WTC11 (cell line): ENCODE data around the gene EHF. TPM values are rescaled to one million over a fixed set of nuclear protein-coding genes. Genes with fewer than 3 reads are reported as not detected.

Source experiments
- ATAC-seq: fragments of 200-7000 bp; cut with Tn5 transposase; 2 replicates; pipeline ENCODE4 v1.10.0; 2021; ENCODE audit warnings: mild to moderate bottlenecking, moderate library complexity
- CTCF ChIA-PET: fragments of 300-600 bp; sonication (Branson Sonifier 250); formaldehyde crosslinking; loops from one replicate; lab custom pipeline; 2021; ENCODE audit warnings: antibody characterized with exemption; lab: Charles Lee
- POLR2A ChIA-PET: fragments of 350-600 bp; sonication (Branson Sonifier 250); formaldehyde crosslinking; loops from one replicate; lab custom pipeline; 2021; ENCODE audit warnings: antibody characterized with exemption; lab: Charles Lee
- DNase-seq: peaks from one replicate; pipeline ENCODE4 v3.0.0; 2021; ENCODE audit warnings: low spot score
- H3K27ac Mint-ChIP-seq: 2 replicates; pipeline ENCODE4 v1.8.0; 2021; ENCODE audit warnings: mixed read lengths
- H3K27me3 Mint-ChIP-seq: 2 replicates; pipeline ENCODE4 v1.8.0; 2021; ENCODE audit warnings: low read depth, mild to moderate bottlenecking, moderate library complexity, mixed read lengths
- H3K36me3 Mint-ChIP-seq: 2 replicates; pipeline ENCODE4 v1.8.0; 2021; ENCODE audit warnings: mixed read lengths
- H3K4me1 Mint-ChIP-seq: 2 replicates; pipeline ENCODE4 v1.8.0; 2022; ENCODE audit warnings: mixed read lengths
- H3K4me3 Mint-ChIP-seq: 2 replicates; pipeline ENCODE4 v1.8.0; 2021; ENCODE audit warnings: mild to moderate bottlenecking, moderate library complexity, mixed read lengths
- H3K9me3 Mint-ChIP-seq: 2 replicates; pipeline ENCODE4 v1.8.0; 2021; ENCODE audit warnings: mixed read lengths
- CREB1 ChIP-seq: sonication (generic); formaldehyde crosslinking; IDR thresholded peaks from 2 replicates; pipeline ENCODE4 v1.8.0; 2023; ENCODE audit warnings: mild to moderate bottlenecking, missing genetic modification reagents
- ELF4 ChIP-seq: sonication (generic); formaldehyde crosslinking; IDR thresholded peaks from 2 replicates; pipeline ENCODE4 v1.8.1; 2022; ENCODE audit warnings: low read depth, mild to moderate bottlenecking, moderate library complexity, missing genetic modification reagents
- ETV6 ChIP-seq: sonication (generic); formaldehyde crosslinking; IDR thresholded peaks from 2 replicates; pipeline ENCODE4 v1.8.1; 2022; ENCODE audit warnings: mild to moderate bottlenecking, missing genetic modification reagents
- JUN ChIP-seq: sonication (generic); formaldehyde crosslinking; IDR thresholded peaks from 2 replicates; pipeline ENCODE4 v1.8.0; 2023; ENCODE audit warnings: mild to moderate bottlenecking, missing genetic modification reagents
- MXD4 ChIP-seq: fragments of 250-450 bp; sonication (Bioruptor Pico); IDR thresholded peaks from 2 replicates; pipeline ENCODE4 v1.8.0; 2021; ENCODE audit warnings: mild to moderate bottlenecking, moderate library complexity, borderline replicate concordance
- MYBL2 ChIP-seq: sonication (generic); formaldehyde crosslinking; IDR thresholded peaks from 2 replicates; pipeline ENCODE4 v1.8.1; 2023; ENCODE audit warnings: mild to moderate bottlenecking, moderate library complexity, missing genetic modification reagents
- NR2C2 ChIP-seq: sonication (generic); formaldehyde crosslinking; IDR thresholded peaks from 2 replicates; pipeline ENCODE4 v1.8.0; 2022; ENCODE audit warnings: mild to moderate bottlenecking, missing genetic modification reagents
- RELA ChIP-seq: sonication (generic); formaldehyde crosslinking; IDR thresholded peaks from 2 replicates; pipeline ENCODE4 v1.8.1; 2022; ENCODE audit warnings: missing genetic modification reagents, mild to moderate bottlenecking, borderline replicate concordance
- TCF7 ChIP-seq: sonication (generic); formaldehyde crosslinking; IDR thresholded peaks from 2 replicates; pipeline ENCODE4 v1.8.0; 2022; ENCODE audit warnings: mild to moderate bottlenecking, low read depth, missing genetic modification reagents, moderate library complexity
- TEAD4 ChIP-seq: sonication (generic); formaldehyde crosslinking; IDR thresholded peaks from 2 replicates; pipeline ENCODE4 v1.8.0; 2022; ENCODE audit warnings: mild to moderate bottlenecking, missing genetic modification reagents
- ZBTB21 ChIP-seq: sonication (generic); formaldehyde crosslinking; IDR thresholded peaks from 2 replicates; pipeline ENCODE4 v1.8.1; 2023; ENCODE audit warnings: mild to moderate bottlenecking, missing genetic modification reagents, borderline replicate concordance
- ZNF232 ChIP-seq: sonication (generic); formaldehyde crosslinking; IDR thresholded peaks from 2 replicates; pipeline ENCODE4 v1.8.0; 2022; ENCODE audit warnings: mild to moderate bottlenecking, missing genetic modification reagents
- total RNA-seq: library from RNA; stranded (reverse); gene quantifications from 3 replicates; pipeline ENCODE4 v1.2.3, GENCODE V29; 2021
- TF ChIP-seq, protein P1 (sequence below): sonication (generic); formaldehyde crosslinking; IDR thresholded peaks from 2 replicates; pipeline ENCODE4 v1.8.0; 2023; ENCODE audit warnings: mild to moderate bottlenecking, missing genetic modification reagents
- TF ChIP-seq, protein P2 (sequence below): fragments of 200-600 bp; IDR thresholded peaks from 2 replicates; pipeline ENCODE4 v1.8.0; 2022; ENCODE audit warnings: antibody characterized with exemption
- TF ChIP-seq, protein P3 (sequence below): fragments of 250-450 bp; sonication (Bioruptor Pico); IDR thresholded peaks from 2 replicates; pipeline ENCODE4 v1.9.0; 2021; ENCODE audit warnings: mild to moderate bottlenecking
- TF ChIP-seq, protein P4 (sequence below): sonication (generic); formaldehyde crosslinking; IDR thresholded peaks from 2 replicates; pipeline ENCODE4 v1.8.0; 2022; ENCODE audit warnings: mild to moderate bottlenecking, missing genetic modification reagents
- TF ChIP-seq, protein P5 (sequence below): sonication (generic); formaldehyde crosslinking; IDR thresholded peaks from 2 replicates; pipeline ENCODE4 v1.8.0; 2022; ENCODE audit warnings: mild to moderate bottlenecking, missing genetic modification reagents
- TF ChIP-seq, protein P6 (sequence below): sonication (generic); formaldehyde crosslinking; IDR thresholded peaks from 2 replicates; pipeline ENCODE4 v1.8.1; 2023; ENCODE audit warnings: mild to moderate bottlenecking, missing genetic modification reagents, moderate library complexity
- TF ChIP-seq, protein P7 (sequence below): fragments of 250-450 bp; sonication (Bioruptor Pico); IDR thresholded peaks from 2 replicates; pipeline ENCODE4 v1.8.0; 2021; ENCODE audit warnings: mild to moderate bottlenecking
- TF ChIP-seq, protein P8 (sequence below): sonication (generic); formaldehyde crosslinking; IDR thresholded peaks from 2 replicates; pipeline ENCODE4 v1.8.1; 2023; ENCODE audit warnings: mild to moderate bottlenecking, missing genetic modification reagents
- TF ChIP-seq, protein P9 (sequence below): sonication (generic); formaldehyde crosslinking; IDR thresholded peaks from 2 replicates; pipeline ENCODE4 v1.8.1; 2023; ENCODE audit warnings: mild to moderate bottlenecking, missing genetic modification reagents

Gene EHF
- total RNA-seq, 1 experiment from 2014 or later: 0.46 TPM

DNA sequence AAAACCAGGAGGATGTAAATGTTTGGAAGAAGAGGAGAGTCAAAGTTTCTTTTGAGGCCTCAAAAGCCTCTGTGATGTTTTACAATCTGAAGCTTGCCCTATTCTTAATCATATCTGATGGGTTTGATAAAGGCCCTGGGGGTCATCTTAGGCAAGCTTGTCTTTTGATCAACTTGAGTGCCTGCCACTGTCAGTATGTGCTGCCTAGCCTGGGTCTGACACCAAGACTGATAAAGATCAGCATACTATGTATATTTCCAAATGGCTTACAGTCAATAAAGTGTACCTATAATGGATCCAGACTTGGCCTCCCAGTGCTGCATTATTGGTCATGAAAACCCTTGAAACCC, 12.7 kb downstream of the EHF start (continued):
- TF ChIP-seq, protein P1, sequence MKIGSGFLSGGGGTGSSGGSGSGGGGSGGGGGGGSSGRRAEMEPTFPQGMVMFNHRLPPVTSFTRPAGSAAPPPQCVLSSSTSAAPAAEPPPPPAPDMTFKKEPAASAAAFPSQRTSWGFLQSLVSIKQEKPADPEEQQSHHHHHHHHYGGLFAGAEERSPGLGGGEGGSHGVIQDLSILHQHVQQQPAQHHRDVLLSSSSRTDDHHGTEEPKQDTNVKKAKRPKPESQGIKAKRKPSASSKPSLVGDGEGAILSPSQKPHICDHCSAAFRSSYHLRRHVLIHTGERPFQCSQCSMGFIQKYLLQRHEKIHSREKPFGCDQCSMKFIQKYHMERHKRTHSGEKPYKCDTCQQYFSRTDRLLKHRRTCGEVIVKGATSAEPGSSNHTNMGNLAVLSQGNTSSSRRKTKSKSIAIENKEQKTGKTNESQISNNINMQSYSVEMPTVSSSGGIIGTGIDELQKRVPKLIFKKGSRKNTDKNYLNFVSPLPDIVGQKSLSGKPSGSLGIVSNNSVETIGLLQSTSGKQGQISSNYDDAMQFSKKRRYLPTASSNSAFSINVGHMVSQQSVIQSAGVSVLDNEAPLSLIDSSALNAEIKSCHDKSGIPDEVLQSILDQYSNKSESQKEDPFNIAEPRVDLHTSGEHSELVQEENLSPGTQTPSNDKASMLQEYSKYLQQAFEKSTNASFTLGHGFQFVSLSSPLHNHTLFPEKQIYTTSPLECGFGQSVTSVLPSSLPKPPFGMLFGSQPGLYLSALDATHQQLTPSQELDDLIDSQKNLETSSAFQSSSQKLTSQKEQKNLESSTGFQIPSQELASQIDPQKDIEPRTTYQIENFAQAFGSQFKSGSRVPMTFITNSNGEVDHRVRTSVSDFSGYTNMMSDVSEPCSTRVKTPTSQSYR (CRISPR knock-in tag): no peak
- TF ChIP-seq, protein P2, sequence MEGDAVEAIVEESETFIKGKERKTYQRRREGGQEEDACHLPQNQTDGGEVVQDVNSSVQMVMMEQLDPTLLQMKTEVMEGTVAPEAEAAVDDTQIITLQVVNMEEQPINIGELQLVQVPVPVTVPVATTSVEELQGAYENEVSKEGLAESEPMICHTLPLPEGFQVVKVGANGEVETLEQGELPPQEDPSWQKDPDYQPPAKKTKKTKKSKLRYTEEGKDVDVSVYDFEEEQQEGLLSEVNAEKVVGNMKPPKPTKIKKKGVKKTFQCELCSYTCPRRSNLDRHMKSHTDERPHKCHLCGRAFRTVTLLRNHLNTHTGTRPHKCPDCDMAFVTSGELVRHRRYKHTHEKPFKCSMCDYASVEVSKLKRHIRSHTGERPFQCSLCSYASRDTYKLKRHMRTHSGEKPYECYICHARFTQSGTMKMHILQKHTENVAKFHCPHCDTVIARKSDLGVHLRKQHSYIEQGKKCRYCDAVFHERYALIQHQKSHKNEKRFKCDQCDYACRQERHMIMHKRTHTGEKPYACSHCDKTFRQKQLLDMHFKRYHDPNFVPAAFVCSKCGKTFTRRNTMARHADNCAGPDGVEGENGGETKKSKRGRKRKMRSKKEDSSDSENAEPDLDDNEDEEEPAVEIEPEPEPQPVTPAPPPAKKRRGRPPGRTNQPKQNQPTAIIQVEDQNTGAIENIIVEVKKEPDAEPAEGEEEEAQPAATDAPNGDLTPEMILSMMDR: no peak
- TF ChIP-seq, protein P3, sequence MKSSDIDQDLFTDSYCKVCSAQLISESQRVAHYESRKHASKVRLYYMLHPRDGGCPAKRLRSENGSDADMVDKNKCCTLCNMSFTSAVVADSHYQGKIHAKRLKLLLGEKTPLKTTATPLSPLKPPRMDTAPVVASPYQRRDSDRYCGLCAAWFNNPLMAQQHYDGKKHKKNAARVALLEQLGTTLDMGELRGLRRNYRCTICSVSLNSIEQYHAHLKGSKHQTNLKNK (CRISPR knock-in tag): no peak
- TF ChIP-seq, protein P4, sequence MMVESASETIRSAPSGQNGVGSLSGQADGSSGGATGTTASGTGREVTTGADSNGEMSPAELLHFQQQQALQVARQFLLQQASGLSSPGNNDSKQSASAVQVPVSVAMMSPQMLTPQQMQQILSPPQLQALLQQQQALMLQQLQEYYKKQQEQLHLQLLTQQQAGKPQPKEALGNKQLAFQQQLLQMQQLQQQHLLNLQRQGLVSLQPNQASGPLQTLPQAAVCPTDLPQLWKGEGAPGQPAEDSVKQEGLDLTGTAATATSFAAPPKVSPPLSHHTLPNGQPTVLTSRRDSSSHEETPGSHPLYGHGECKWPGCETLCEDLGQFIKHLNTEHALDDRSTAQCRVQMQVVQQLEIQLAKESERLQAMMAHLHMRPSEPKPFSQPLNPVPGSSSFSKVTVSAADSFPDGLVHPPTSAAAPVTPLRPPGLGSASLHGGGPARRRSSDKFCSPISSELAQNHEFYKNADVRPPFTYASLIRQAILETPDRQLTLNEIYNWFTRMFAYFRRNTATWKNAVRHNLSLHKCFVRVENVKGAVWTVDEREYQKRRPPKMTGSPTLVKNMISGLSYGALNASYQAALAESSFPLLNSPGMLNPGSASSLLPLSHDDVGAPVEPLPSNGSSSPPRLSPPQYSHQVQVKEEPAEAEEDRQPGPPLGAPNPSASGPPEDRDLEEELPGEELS (CRISPR knock-in tag): no peak
- TF ChIP-seq, protein P5, sequence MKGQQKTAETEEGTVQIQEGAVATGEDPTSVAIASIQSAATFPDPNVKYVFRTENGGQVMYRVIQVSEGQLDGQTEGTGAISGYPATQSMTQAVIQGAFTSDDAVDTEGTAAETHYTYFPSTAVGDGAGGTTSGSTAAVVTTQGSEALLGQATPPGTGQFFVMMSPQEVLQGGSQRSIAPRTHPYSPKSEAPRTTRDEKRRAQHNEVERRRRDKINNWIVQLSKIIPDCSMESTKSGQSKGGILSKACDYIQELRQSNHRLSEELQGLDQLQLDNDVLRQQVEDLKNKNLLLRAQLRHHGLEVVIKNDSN (CRISPR knock-in tag): no peak
- TF ChIP-seq, protein P6, sequence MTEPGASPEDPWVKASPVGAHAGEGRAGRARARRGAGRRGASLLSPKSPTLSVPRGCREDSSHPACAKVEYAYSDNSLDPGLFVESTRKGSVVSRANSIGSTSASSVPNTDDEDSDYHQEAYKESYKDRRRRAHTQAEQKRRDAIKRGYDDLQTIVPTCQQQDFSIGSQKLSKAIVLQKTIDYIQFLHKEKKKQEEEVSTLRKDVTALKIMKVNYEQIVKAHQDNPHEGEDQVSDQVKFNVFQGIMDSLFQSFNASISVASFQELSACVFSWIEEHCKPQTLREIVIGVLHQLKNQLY: no peak
- TF ChIP-seq MXD4 (CRISPR knock-in tag): no peak
- TF ChIP-seq TEAD4 (CRISPR knock-in tag): no peak
- TF ChIP-seq, protein P7, sequence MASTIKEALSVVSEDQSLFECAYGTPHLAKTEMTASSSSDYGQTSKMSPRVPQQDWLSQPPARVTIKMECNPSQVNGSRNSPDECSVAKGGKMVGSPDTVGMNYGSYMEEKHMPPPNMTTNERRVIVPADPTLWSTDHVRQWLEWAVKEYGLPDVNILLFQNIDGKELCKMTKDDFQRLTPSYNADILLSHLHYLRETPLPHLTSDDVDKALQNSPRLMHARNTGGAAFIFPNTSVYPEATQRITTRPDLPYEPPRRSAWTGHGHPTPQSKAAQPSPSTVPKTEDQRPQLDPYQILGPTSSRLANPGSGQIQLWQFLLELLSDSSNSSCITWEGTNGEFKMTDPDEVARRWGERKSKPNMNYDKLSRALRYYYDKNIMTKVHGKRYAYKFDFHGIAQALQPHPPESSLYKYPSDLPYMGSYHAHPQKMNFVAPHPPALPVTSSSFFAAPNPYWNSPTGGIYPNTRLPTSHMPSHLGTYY (CRISPR knock-in tag): no peak
- TF ChIP-seq ZNF232: no peak
- no peak for TF ChIP-seq MYBL2 (CRISPR knock-in tag)
- TF ChIP-seq, all 79 proteins: peak for 0

DNA sequence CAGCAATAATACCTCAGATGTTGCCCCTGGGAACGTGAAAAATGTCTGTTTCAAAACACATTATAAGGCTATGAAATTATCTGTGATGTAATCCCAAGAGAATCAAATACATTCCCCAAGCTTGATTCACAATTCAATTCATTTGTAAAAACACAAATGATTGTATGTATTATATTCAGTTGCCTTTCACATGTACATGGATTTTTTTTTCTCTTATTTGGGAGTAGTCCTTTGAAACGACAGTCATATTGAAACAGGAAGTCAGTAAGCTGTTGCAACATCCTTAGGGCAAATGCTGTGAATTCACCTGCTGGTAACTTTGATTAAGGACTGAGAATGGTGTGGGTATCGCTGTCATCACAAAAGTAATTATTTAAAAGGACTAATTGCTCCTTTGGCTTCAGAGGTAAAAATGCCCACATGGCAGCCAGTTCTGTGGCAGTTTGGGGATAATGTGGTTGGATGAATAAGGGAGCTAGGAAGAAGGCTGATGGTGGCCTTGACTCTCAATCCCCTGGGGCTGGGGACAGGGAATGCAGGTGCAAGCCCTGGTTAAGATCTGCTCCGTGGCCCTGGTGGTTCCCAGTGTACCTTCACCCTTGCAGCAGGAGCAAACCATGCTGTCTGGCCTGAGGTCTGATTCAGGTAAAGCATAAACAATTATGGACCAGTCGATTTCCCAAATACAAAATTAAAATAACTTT, 13.2 kb downstream of the EHF start:
- DNase-seq (no peak), ATAC-seq (peak; percentile 65)
- H3K27ac Mint-ChIP-seq: no peak overlapping the region
- H3K4me1 Mint-ChIP-seq: peaks cover 14% of the 10 kb centered on the region
- H3K4me3 Mint-ChIP-seq: no peak overlapping the region
- H3K27me3 Mint-ChIP-seq: no peaks in the 10 kb centered on the region
- H3K36me3 Mint-ChIP-seq: no peaks in the 10 kb centered on the region
- POLR2A ChIA-PET: no interaction called here
- no peaks in the 10 kb centered on the region for H3K9me3 Mint-ChIP-seq
- CTCF ChIA-PET: no interaction called here
- no peak for TF ChIP-seq ZBTB21
- no peak for TF ChIP-seq MYBL2 (CRISPR knock-in tag)
- TF ChIP-seq, protein P8, sequence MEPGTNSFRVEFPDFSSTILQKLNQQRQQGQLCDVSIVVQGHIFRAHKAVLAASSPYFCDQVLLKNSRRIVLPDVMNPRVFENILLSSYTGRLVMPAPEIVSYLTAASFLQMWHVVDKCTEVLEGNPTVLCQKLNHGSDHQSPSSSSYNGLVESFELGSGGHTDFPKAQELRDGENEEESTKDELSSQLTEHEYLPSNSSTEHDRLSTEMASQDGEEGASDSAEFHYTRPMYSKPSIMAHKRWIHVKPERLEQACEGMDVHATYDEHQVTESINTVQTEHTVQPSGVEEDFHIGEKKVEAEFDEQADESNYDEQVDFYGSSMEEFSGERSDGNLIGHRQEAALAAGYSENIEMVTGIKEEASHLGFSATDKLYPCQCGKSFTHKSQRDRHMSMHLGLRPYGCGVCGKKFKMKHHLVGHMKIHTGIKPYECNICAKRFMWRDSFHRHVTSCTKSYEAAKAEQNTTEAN: no peak
- TF ChIP-seq RELA (CRISPR knock-in tag): no peak
- no peak for TF ChIP-seq MXD4 (CRISPR knock-in tag)
- TF ChIP-seq NR2C2 (CRISPR knock-in tag): no peak
- TF ChIP-seq, protein P3 (CRISPR knock-in tag): no peak
- no peak for TF ChIP-seq ZNF232
- no peak for TF ChIP-seq ETV6
- TF ChIP-seq JUN: no peak
- TF ChIP-seq CREB1: no peak
- no peak for TF ChIP-seq TCF7 (CRISPR knock-in tag)
- no peak for TF ChIP-seq ELF4
- TF ChIP-seq, protein P9, sequence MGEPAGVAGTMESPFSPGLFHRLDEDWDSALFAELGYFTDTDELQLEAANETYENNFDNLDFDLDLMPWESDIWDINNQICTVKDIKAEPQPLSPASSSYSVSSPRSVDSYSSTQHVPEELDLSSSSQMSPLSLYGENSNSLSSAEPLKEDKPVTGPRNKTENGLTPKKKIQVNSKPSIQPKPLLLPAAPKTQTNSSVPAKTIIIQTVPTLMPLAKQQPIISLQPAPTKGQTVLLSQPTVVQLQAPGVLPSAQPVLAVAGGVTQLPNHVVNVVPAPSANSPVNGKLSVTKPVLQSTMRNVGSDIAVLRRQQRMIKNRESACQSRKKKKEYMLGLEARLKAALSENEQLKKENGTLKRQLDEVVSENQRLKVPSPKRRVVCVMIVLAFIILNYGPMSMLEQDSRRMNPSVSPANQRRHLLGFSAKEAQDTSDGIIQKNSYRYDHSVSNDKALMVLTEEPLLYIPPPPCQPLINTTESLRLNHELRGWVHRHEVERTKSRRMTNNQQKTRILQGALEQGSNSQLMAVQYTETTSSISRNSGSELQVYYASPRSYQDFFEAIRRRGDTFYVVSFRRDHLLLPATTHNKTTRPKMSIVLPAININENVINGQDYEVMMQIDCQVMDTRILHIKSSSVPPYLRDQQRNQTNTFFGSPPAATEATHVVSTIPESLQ (CRISPR knock-in tag): no peak
